Activated CD4-positive, CD25-positive, alpha-beta regulatory T cell treated with anti-CD3 and anti-CD28 coated beads, Interleukin-2, amount 50 U/mL, for 16 hours (primary cell): ENCODE results near the gene POLD1.

Experiments used
- DNase-seq: peaks from one replicate; pipeline ENCODE4 v3.0.0-alpha.2; 2020; ENCODE audit warnings: low read depth, low spot score

POLD1 gene

DNA sequence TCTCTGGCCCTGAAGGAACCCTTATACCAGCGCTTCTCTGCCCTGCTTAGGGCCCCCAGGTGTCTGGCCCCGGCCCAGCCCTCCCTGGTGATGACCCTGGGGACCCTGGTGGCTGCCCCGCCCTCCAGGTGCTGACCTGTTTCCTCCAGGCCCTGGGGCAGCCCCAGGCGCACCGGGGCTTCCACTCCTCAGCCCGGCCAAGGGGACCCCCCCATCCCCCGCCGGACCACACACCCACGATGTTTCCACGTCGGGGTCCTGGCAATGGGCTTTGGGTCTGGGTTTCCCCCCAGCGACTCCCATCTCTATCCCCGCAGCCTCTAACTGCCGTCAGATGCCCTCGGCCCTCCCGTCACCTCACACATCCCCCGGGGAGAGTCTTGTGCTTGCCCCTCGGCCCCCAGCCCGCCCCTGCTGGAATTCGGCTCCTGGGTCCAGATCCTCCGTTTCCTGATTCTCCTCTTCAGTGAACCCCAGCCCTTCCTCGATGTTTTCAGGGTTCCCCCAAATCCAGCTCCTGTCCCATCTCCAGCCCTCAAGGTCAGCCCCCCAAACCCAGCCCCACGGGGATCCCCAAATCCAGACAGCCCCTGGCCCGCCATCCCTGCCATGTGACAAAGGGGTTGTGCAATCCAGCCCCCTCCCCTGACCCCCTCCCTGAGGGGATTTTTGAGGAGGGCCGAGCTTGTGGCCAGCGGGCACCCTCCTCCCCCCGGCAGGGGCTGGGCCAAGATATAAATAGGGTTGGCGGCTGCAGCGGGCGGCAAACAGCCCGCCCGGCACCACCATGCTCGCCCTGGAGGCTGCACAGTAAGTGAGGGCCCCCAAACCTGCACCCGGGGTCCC lies 34.3 kb downstream of the POLD1 start, which contains the start of gene SPIB:
TSS of gene SPIB (plus strand) at position 763 of the 846 bp plus-strand sequence. CDS start at position 788, 25 bp downstream.
- no peak for DNase-seq

DNA sequence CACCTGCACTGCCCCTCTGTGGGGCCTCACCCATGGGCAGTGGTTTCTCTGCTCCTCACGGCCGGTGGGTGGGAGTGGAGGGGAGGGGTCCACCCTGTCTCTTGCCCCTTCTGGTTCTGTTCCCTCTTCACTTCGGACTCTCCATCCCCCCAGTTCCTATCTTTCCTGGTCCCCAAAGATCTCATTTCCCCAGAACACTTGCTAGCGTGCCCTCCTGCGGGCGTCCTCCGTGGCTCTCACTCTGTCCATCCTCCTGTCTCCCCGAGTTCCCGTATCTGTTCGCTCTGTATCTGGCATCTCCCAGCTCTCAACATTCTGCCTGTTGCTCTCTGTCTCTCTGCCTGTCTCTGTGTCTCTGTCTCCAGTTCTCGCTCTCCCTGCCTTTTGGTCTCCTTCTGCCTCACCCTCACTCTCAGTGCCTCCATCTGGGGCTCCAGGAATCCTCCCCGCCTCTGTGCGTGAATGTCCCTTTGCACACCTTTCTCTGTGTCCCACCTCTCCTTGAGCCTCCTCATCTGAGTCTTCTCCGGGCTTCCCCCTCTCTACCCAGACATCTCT lies 35.0 kb downstream of the POLD1 start:
- DNase-seq: no peak

DNA sequence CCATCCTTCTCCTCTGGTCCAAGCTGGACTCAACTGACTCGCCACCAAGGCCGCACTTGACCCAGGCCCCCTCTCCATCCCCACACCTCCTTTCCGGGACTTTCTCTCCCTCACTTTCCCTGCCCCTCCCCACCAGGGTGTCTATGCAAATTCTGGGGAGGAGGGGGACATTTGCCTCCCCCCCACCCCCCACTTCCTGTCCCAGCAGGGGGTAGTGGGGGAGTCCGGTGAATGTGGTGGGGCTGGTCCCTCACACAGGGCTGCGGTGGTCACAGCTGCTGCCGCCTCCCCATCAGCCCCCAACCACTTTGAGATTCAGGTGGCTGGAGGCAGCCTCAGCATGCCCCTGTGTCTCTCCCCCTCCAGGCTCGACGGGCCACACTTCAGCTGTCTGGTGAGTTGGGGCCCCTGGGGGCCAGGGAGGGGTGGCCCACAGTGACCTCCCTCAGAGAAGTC lies 35.5 kb downstream of the POLD1 start:
- DNase-seq: no peak

DNA sequence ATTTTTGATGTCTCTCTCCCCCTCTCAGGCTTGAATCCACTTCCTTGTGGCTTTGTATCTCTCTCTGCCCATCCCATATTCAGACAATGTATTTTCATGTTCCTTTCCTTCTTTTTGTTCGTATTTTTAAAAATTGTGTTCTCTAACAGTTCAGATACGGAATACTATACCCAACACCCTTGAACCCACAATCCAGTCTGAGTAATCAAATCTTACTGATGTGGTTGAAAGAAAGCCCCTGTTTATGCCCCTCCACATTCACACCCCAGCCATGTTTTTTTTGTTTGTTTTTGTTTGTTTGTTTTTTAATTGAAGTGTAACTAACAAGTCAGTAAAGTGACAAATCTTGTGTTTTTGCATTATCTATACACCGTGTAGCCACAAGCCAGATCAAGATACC lies 36.0 kb downstream of the POLD1 start:
- DNase-seq: no peak

DNA sequence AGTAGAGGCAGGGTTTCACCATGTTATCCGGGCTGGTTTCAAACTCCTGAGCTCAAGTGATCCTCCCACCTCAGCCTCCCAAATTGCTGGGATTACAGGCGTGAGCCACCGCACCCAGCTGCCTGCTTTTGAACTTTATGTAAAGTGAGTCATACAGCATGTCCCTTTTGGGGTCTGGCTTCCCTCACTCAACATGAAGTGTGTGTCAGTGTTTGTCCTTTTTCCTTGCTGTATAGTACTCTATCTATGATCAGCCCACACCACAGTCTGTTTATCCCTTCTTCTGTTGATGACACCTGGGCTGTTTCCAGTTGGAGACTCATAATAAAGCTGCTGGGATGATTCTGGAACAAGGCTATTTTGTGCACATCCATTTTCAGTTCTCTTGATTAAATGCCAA lies 36.7 kb downstream of the POLD1 start:
- DNase-seq: no peak

DNA sequence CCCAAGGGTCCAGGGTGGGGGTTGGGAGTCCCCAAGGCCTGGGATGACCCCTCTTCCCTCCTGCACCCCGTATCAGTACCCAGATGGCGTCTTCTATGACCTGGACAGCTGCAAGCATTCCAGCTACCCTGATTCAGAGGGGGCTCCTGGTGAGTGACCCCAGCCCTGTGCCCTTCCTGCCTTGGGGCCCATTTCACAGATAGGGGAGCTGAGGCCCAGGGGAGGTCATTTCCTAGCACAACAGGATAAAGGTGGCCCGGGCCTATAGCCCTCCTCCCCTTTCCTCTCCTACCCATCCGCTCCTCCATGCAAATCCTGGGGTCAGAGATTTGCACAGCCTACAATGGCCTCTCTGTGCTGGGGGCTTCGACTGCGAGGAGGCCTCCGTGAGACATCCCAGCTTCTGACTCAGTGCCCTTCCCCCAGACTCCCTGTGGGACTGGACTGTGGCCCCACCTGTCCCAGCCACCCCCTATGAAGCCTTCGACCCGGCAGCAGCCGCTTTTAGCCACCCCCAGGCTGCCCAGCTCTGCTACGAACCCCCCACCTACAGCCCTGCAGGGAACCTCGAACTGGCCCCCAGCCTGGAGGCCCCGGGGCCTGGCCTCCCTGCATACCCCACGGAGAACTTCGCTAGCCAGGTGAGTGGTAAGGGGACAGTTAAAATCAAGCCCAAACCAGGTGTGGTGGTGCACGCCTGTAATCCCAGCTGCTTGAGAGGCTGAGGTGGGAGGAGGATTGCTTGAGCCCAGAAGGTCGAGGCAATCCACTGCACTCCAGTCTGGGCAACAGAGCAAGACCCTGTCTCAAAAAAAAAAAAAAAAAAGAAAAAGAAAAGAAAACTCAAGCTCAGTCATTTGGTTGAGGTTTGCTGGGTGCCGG lies 38.5 kb downstream of the POLD1 start:
- DNase-seq: no peak

DNA sequence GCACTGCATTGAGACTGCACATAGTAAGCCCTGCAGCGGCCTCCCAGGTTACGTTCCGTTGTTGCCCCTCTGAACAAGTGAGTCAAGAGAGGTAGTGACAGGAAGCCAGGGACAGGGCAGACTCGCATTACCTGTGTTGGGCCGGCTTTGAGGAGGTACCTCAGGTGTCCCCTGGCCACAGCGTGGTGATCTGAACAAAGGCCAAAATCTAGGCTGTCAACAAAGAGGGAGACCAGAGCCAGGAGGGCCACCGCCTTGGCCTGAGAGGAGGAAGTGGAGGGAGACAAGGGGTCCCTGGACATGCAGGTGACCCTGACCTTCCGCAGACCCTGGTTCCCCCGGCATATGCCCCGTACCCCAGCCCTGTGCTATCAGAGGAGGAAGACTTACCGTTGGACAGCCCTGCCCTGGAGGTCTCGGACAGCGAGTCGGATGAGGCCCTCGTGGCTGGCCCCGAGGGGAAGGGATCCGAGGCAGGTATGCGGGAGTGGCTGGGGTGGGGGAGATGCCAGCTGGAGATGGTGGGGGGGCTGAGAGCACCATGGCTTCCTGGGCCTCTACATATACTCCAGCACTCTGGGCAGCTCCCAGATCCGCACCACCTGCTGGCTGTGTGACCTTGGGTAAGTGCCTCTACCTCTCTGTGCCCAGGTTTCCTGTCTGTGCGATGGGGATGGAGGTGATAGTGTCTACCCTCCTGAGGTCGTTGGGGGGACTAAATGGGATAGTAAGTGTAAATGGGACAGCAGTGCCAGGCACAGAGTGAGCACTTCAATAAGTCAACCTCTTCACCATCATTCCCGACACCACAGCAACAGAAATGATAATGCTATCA lies 39.3 kb downstream of the POLD1 start:
- DNase-seq: no peak

DNA sequence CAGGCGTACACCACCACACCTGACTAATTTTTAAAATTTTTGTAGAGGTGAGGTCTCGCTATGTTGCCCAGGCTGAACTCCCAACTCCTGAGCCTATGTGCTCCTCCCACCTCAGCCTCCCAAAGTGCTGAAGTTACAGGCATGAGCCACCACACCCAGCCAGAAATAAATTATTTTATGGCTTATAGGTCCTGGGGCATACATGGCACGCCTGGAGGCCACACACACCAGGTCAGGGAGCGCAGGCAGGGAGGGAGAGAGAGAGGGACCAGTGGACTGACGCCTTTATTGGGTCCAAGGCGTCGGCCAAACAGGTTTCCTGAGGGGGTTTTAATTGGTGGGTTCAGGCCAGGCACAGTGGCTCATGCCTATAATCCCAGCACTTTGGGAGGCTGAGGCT lies 41.4 kb downstream of the POLD1 start:
- no peak for DNase-seq

DNA sequence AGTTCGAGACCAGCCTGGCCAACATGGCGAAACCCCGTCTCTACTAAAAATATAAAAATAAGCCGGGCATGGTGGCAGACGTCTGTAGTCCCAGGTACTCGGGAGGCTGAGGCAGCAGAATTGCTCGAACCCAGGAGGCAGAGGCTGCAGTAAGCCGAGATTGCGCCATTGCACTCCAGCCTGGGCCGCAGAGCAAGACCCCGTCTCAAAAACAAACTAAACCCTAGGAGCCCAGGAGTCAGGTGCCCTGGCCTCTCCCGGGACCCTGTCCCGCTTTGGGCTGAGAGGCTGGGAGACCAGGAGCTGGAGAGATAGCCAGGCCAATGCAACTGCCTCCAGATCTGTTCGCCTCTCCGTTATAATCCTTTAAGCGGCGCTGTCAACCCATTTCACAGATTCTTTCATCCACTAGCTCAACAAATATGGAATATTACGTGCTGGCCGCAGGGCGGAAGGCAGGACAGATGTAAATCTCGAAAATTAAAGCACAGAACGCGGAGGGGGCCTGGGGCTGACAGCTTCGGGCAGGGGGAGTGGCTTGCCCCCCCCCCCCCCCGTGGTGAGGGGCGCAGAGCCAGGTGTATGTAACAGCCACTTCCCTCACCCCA lies 43.3 kb downstream of the POLD1 start:
- DNase-seq: no peak

DNA sequence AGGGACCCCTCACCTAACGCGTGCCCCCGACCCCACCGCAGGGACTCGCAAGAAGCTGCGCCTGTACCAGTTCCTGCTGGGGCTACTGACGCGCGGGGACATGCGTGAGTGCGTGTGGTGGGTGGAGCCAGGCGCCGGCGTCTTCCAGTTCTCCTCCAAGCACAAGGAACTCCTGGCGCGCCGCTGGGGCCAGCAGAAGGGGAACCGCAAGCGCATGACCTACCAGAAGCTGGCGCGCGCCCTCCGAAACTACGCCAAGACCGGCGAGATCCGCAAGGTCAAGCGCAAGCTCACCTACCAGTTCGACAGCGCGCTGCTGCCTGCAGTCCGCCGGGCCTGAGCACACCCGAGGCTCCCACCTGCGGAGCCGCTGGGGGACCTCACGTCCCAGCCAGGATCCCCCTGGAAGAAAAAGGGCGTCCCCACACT lies 43.9 kb downstream of the POLD1 start:
- DNase-seq: no peak

DNA sequence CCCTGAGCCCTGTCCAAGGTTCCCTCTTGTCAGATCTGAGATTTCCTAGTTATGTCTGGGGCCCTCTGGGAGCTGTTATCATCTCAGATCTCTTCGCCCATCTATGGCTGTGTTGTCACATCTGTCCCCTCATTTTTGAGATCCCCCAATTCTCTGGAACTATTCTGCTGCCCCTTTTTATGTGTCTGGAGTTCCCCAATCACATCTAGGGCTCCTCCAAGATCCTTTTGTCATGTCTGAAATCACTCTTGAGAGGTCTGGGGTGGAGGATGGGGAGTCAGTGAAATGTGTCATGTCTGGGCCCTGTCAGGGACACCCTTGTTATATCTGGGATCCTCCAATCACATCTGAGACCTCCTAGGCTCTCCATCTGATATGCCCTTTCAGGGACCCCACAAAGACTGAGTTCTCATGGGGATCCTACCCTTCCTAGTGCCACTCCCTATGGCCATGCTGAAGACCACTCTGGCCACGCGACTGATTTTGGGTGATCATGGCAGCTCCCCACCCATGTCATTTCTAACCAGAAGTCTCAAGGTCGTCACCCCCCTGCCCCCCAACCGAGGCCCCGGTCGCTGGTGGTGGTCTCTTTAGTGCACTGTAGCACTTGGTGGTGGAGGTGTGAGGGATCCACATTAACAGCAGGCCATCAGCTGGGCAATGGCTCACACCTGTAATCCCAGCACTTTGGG lies 44.8 kb downstream of the POLD1 start:
- no peak for DNase-seq

DNA sequence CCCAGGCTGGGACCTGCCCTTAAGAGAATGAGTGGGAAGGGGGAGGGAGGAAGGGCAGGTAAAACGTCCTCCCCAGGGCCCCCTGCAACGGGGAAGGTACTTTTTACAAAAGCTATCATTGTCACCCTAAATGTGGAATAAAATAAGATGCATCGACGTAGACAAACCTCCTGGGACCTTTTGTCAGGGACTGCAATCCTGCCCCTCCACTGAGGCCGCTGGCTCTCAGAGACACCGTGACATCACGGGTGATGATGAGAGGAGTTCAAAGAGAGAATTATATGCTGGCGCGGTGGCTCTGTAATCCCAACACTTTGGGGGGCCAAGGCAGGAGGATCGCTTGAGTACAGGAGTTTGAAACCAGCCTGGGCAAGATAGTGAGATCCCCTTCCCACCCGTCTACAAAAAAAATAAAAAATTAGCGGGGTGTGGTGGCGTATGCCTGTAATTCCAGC lies 46.8 kb downstream of the POLD1 start:
- no peak for DNase-seq

DNA sequence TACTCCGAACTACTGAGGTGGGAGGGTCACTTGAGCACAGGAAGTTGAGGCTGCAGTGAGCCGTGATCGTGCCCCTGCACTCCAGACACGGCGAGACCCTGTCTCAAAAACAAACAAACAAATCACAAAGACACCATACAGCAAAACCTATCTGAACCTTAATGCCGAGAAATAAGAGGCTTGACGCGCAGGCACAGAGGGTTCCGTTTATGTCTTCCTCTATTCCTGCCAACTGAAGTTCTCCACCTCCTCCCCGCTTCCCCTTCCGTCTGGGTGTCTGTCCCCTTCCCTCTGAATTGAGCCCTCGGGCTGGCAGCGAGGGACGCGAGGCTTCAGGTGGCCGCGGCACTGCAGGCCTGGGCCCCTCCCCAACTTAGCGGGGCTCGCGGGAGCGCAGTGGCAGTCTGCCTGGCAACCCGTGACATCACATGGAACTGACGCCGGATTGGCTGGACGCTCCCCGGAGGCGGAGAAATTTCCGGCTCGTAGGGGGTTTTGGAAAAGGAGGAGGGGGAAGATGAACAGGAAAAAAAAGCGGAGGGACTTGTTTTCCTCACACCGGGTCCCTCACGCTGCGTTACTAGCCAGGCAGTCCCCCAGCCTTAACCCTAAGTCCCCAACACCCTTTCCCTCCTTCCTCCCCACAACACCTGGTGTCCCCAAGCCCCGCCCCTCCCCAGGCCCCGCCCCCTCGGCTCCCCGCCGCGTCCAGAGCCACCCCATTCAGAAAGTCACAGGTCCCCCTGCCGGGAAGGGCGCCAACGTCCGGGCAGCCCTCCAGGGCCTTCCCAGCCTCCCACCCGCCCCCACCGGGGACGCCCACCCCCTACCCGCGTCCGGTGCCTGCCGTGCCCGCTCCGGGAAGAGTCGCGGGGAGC lies 47.4 kb downstream of the POLD1 start:
- DNase-seq: peak; percentile 75

DNA sequence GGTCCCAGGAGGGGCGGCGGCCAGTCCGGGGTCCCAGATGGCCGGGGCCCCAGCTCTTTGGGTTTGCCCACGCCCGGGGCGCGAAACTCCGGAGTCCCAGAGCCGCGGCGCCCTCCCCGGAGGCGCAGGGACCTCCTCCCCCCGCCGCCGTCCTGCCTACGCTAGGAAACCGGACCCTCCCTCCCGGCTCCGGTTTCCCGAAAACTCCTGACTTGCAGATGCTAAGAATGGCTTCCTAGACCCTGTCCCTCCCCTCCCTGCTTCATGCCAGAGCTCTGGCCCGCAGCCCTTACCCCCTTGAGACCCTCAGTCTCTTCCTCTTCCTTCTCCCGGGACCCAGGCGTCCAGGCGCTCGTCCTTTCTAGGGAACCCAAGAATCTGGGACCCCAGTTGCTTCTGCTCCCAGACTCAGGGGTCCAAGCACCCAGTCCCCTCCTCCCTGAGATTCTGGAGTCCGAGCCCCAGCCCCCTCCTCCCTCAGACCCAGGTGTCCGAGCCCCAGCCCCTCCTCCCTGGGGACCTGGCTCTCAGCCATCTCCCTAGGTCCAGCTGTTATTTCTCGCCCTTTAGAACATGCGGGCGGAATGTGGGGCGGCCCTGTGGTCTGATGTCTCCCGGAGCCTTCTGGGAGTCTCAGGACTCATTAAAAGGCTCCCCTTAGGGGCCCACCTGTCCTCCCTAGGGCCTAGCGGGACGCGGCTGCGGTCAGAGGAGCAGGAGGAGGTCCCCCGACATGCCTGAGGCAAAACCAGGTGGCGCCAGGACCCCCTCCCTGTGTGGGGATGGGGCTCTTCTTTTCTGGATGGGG lies 48.3 kb downstream of the POLD1 start, which contains the start of gene MYBPC2:
TSS of gene MYBPC2 (plus strand) at position 672 of the 808 bp plus-strand sequence. CDS start at position 734, 62 bp downstream.
- no peak for DNase-seq

DNA sequence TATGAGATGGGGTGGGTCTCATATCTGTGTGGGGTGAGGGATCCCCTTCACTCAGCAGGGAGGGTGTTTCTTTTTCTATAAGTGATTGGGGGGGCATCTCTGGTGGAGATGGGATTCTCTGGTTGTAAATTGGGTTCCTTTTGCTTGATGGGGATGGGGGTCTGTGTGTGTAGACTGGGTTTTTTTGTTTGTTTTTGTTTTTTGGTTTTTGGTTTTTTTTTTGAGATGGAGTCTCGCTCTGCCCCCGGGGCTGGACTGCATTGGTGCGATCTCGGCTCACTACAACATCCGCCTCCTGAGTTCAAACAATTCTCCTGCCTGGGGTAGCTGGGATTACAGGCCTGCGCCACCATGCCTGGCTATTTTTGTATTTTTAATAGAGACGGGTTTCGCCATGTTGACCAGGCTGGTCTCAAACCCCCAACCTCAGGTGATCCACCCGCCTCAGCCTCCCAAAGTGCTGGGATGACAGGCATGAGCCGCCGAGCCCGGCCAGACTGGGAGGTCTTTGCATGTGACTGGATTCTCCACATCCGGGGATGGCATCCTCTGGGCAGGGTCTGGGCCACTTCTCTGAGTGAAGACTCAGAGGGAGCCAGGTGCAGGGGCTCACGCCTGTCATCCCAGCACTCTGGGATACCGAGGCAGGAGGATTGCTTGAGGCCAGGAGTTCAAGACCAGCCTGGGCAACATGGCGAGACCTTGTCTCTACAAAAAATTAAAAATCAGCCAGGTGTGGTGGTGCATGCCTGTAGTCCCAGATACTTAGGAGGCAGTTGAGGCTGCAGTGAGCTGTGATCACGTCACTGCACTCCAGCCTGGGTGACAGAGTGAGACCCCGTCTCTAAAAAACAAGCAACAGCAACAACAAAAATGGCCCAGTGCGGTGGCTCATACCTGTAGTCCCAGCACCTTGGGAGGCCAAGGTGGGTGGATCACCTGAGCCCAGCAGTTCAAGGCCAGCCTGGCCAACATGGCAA lies 49.3 kb downstream of the POLD1 start:
- no peak for DNase-seq

DNA sequence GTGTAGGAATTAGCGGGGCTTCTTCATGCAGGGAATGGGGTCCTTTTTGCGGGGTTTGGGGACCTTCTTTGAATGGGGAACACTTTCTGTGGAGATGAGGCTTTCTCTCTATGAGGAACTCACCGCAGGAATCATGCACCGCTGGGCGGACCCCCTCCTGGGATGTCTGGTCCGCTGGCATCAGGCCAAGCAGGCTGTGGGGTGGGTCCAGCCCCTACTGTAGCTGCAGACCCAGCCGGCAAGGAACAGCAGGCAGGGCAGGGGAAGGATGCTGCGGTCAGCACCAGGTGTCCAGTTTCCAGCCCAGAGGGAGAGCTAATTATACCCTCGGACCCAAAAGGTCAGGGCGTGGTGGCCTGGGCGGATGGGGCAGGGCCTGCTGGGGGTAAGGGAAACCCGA lies 50.4 kb downstream of the POLD1 start:
- DNase-seq: no peak

DNA sequence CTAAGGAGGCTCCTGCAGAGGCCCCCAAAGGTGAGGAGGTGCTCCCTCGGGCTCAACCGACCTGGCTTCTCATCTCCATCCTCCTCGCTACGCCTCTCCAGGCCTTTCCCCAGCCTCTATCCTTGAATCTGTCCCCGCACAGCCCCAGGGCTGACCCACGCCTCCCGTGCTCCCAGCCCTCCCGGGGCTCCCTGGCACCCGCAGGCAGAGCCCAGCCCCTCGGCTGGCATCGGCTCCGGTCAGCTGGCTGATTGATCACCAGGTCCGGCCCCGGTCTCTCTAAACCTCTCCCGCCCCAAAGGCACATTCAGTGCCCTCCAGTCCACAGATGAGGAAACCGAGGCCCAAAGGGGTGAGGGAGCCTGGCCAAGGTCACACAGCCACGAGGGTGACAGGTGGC lies 51.1 kb downstream of the POLD1 start:
- no peak for DNase-seq
